Suprapubic skin (tissue), 4 donors: ENCODE data around the gene UVSSA. TPM values are rescaled to one million over a fixed set of nuclear protein-coding genes. Genes with fewer than 3 reads are reported as not detected.

Source experiments
- DNase-seq, 2 donors: peaks; one replicate each; pipeline ENCODE4 v3.0.0-alpha.2; 2019; ENCODE audit warnings: low spot score in 2 of 2
- H3K27ac ChIP-seq: fragments of 200-600 bp; sonication (generic); one replicate; pipeline ENCODE4 v1.5.1; 2019
- H3K27me3 ChIP-seq: fragments of 200-600 bp; sonication (generic); one replicate; pipeline ENCODE4 v1.5.1; 2019
- H3K36me3 ChIP-seq: fragments of 200-600 bp; sonication (generic); one replicate; pipeline ENCODE4 v1.5.1; 2019
- H3K4me1 ChIP-seq: fragments of 200-600 bp; sonication (generic); one replicate; pipeline ENCODE4 v1.5.1; 2019
- H3K4me3 ChIP-seq: fragments of 200-600 bp; sonication (generic); one replicate; pipeline ENCODE4 v1.5.1; 2019; ENCODE audit warnings: mild to moderate bottlenecking
- H3K9me3 ChIP-seq: fragments of 200-600 bp; sonication (generic); one replicate; pipeline ENCODE4 v1.5.1; 2019
- CTCF ChIP-seq, 2 donors: fragments of 200-600 bp in 1 of 2; fragments of 450-650 bp in 1 of 2; sonication (generic) in 1 of 2; IDR thresholded peaks; one replicate each; pipeline ENCODE4 v1.5.1; 2016 to 2019; ENCODE audit warnings: antibody characterized with exemption in 2 of 2, mild to moderate bottlenecking in 1 of 2, moderate library complexity in 1 of 2
- EP300 ChIP-seq: sonication (generic); formaldehyde crosslinking; IDR thresholded peaks from one replicate; pipeline ENCODE4 v1.6.1; 2017; ENCODE audit warnings: antibody characterized with exemption
- POLR2A ChIP-seq, 2 donors: fragments of 450-650 bp; IDR thresholded peaks; one replicate each; pipeline ENCODE4 v1.6.1; 2017; ENCODE audit warnings: antibody characterized with exemption in 2 of 2, mild to moderate bottlenecking in 2 of 2, moderate library complexity in 2 of 2
- POLR2AphosphoS5 ChIP-seq, 3 donors: sonication (generic); formaldehyde crosslinking; IDR thresholded peaks; one replicate each; pipeline ENCODE4 v1.6.1; 2017; ENCODE audit warnings: antibody characterized with exemption in 3 of 3
- WGBS: methylation state at CpG from one replicate; pipeline ENCODE4 v1.1.5; 2018; 5-methylcytosine and 5-hydroxymethylcytosine counted together
- total RNA-seq, 4 donors: library from RNA; depleted of rRNA; stranded (reverse); fragments of >200 nt; gene quantifications; one replicate each; pipeline ENCODE4 v1.1.0, GENCODE V29; 2016

The UVSSA gene
- total RNA-seq, 4 donors from 2014 or later: 16.2 to 107 (median 24.9) TPM

- peaks cover 7% of the 10 kb centered on the region for H3K9me3 ChIP-seq
- 92% methylated on average over 7 of the region's 11 CpGs for WGBS
- H3K36me3 ChIP-seq: peaks cover 36% of the 10 kb centered on the region
- no peak for TF ChIP-seq POLR2A (IDR thresholded peaks at IDR 0.05)
- TF ChIP-seq CTCF (IDR thresholded peaks at IDR 0.05): no peak
- TF ChIP-seq EP300: no peak
- TF ChIP-seq POLR2AphosphoS5 (IDR thresholded peaks at IDR 0.05): no peak
- H3K27ac ChIP-seq: no peak overlapping the region
- DNase-seq: peak in 1 of 2 donors; percentile 52
- no peak overlapping the region for H3K4me3 ChIP-seq
- peaks cover 28% of the 10 kb centered on the region for H3K27me3 ChIP-seq
- H3K4me1 ChIP-seq: peaks cover under 1% of the 10 kb centered on the region
Observed at GRCh38 chr4:1396806-1397455, 49.9 kb downstream of the UVSSA start.

- Histone ChIP-seq H3K27me3 (peaks cover 47% of the 10 kb centered on the region), H3K9me3 (no peaks in the 10 kb centered on the region), H3K4me1 (peaks cover 18% of the 10 kb centered on the region), H3K4me3 (no peak overlapping the region), H3K36me3 (peaks cover 17% of the 10 kb centered on the region), H3K27ac (no peak overlapping the region)
- WGBS: 93% methylated on average over 17 of the region's 22 CpGs
- no peak for DNase-seq
- no peak for TF ChIP-seq EP300
- TF ChIP-seq POLR2A (IDR thresholded peaks at IDR 0.05): no peak
- TF ChIP-seq CTCF (IDR thresholded peaks at IDR 0.05): no peak
- no peak for TF ChIP-seq POLR2AphosphoS5 (IDR thresholded peaks at IDR 0.05)
Observed at GRCh38 chr4:1398681-1399507, 51.9 kb downstream of the UVSSA start.

- Histone ChIP-seq H3K9me3 (no peaks in the 10 kb centered on the region), H3K36me3 (peaks cover 10% of the 10 kb centered on the region), H3K27ac (no peak overlapping the region), H3K4me1 (peaks cover 20% of the 10 kb centered on the region), H3K27me3 (peaks cover 55% of the 10 kb centered on the region), H3K4me3 (no peak overlapping the region)
- TF ChIP-seq CTCF (IDR thresholded peaks at IDR 0.05) (no peak), POLR2A (IDR thresholded peaks at IDR 0.05) (no peak), EP300 (no peak), POLR2AphosphoS5 (IDR thresholded peaks at IDR 0.05) (no peak)
- no peak for DNase-seq
- WGBS: 61% methylated on average over 10 of the region's 15 CpGs
Observed at GRCh38 chr4:1399508-1400190, 52.6 kb downstream of the UVSSA start.

GRCh38 chr4:1400191-1400805, 53.3 kb downstream of the UVSSA start:
- WGBS: 88% methylated on average over 8 of the region's 11 CpGs
- no peak for TF ChIP-seq POLR2A (IDR thresholded peaks at IDR 0.05)
- no peak for TF ChIP-seq CTCF (IDR thresholded peaks at IDR 0.05)
- no peak for TF ChIP-seq EP300
- H3K27me3 ChIP-seq: peaks cover 61% of the 10 kb centered on the region
- peaks cover 27% of the 10 kb centered on the region for H3K4me1 ChIP-seq
- H3K4me3 ChIP-seq: no peak overlapping the region
- H3K27ac ChIP-seq: no peak overlapping the region
- peak in 1 of 2 donors; percentile 54 for DNase-seq
- H3K9me3 ChIP-seq: no peaks in the 10 kb centered on the region
- H3K36me3 ChIP-seq: peaks cover 3% of the 10 kb centered on the region
